ENCODE results near the gene CLCA1. TPM values are rescaled to one million over a fixed set of nuclear protein-coding genes. Genes with fewer than 3 reads are reported as not detected.

CLCA1 gene
- total RNA-seq, 1 experiment from 2014 or later: not detected

- Histone ChIP-seq H2BK120ac (ENCODE audit: low read depth, low read length, poor library complexity, severe bottlenecking) (no peak overlapping the region), H2AK5ac (ENCODE audit: insufficient read length, low read length) (no peak overlapping the region), H3K4me2 (ENCODE audit: insufficient read depth, insufficient read length, low read length) (no peak overlapping the region), H2BK5ac (ENCODE audit: insufficient read length, low read length) (no peak overlapping the region), H3K14ac (ENCODE audit: insufficient read depth, low read length) (no peak overlapping the region), H3K23me2 (ENCODE audit: insufficient read length, low read depth, low read length, poor library complexity, severe bottlenecking) (no peaks in the 10 kb centered on the region), H3K27me3 (ENCODE audit: insufficient read depth, low read length) (no peaks in the 10 kb centered on the region), H3K18ac (ENCODE audit: insufficient read length, low read depth, low read length) (no peak overlapping the region), H2BK20ac (ENCODE audit: low read depth, low read length, poor library complexity, severe bottlenecking) (no peak overlapping the region), H3K4me1 (ENCODE audit: insufficient read depth, low read length) (no peaks in the 10 kb centered on the region), H3K79me1 (ENCODE audit: insufficient read depth, low read depth, low read length, poor library complexity, severe bottlenecking) (no peaks in the 10 kb centered on the region), H4K20me1 (ENCODE audit: control insufficient read depth, insufficient read depth, insufficient read length) (no peaks in the 10 kb centered on the region), H3K79me2 (ENCODE audit: insufficient read depth, low read length) (no peaks in the 10 kb centered on the region), H2AFZ (ENCODE audit: low read length) (no peak overlapping the region), H4K8ac (replicated peaks; ENCODE audit: insufficient read length, low read depth, low read length) (no peak overlapping the region), H3K9me3 (ENCODE audit: control insufficient read depth, low read depth, low read length) (no peaks in the 10 kb centered on the region), H2BK15ac (ENCODE audit: low read depth, low read length) (no peak overlapping the region), H3K9ac (ENCODE audit: extremely low read depth, insufficient read length, low read length) (no peak overlapping the region), H4K5ac (ENCODE audit: insufficient read length, low read depth, low read length) (no peak overlapping the region), H3K4ac (ENCODE audit: low read depth, low read length) (no peak overlapping the region), H2BK12ac (ENCODE audit: insufficient read length, low read depth, low read length) (no peak overlapping the region), H4K91ac (ENCODE audit: insufficient read length, low read depth, low read length) (no peak overlapping the region), H3K23ac (ENCODE audit: insufficient read length, low read depth, low read length) (no peak overlapping the region), H3K27ac (ENCODE audit: insufficient read length, low read depth, low read length) (no peak overlapping the region), H3T11ph (ENCODE audit: low read length) (no peak overlapping the region), H3K56ac (ENCODE audit: insufficient read length, low read depth, low read length) (no peak overlapping the region)
- TF ChIP-seq CTCF (conservative IDR thresholded peaks at IDR 0.05): no peak
- WGBS (ENCODE audit: extremely low coverage, insufficient read length, low lambda C conversion rate): no CpG with 5 or more reads among the region's 7 CpGs
- no peak for DNase-seq
- Mint-ChIP-seq H3K4me1 (peaks cover 2 to 9% of the 10 kb centered on the region in 2 experiments), H3K9me3 (no peaks in the 10 kb centered on the region), H3K4me3 (no peak overlapping the region), H3K27me3 (ENCODE audit: low read depth) (no peaks in the 10 kb centered on the region), H3K36me3 (ENCODE audit: insufficient read depth in 1 of 3, low read depth in 3 of 3) (no peaks in the 10 kb centered on the region), H3K27ac (no peak overlapping the region)
Observed at GRCh38 chr1:86421601-86422280, 47.0 kb upstream of the CLCA1 start.

All from H9 (cell line).